HEK293T (cell line): ENCODE results near the gene BHLHE23.

ENCODE experiments used
- ARNT ChIP-seq: fragments of 450-650 bp; IDR thresholded peaks from 2 replicates; pipeline ENCODE4 v1.6.1; 2017; ENCODE audit warnings: mild to moderate bottlenecking
- BHLHE40 ChIP-seq: fragments of 450-650 bp; IDR thresholded peaks from 2 replicates; pipeline ENCODE4 v1.6.1; 2016; ENCODE audit warnings: mild to moderate bottlenecking, moderate library complexity, borderline replicate concordance
- FOXK2 ChIP-seq: fragments of 450-650 bp; IDR thresholded peaks from 2 replicates; pipeline ENCODE4 v1.6.1; 2016; ENCODE audit warnings: mild to moderate bottlenecking
- FOXM1 ChIP-seq: fragments of 450-650 bp; IDR thresholded peaks from 2 replicates; pipeline ENCODE4 v1.6.1; 2017; ENCODE audit warnings: mild to moderate bottlenecking, borderline replicate concordance
- LEF1 ChIP-seq: fragments of 450-650 bp; IDR thresholded peaks from 2 replicates; pipeline ENCODE4 v1.6.1; 2017; ENCODE audit warnings: mild to moderate bottlenecking, borderline replicate concordance
- NFRKB ChIP-seq: fragments of 450-650 bp; IDR thresholded peaks from 2 replicates; pipeline ENCODE4 v1.6.1; 2016; ENCODE audit warnings: mild to moderate bottlenecking, moderate library complexity
- SP1 ChIP-seq: fragments of 450-650 bp; IDR thresholded peaks from 2 replicates; pipeline ENCODE4 v1.6.1; 2017
- TARDBP ChIP-seq: fragments of 450-650 bp; IDR thresholded peaks from 2 replicates; pipeline ENCODE4 v1.6.1; 2016

GRCh38 chr20:63011798-63012197, 5.0 kb upstream of the BHLHE23 start:
- TF ChIP-seq NFRKB (no peak), ARNT (no peak), BHLHE40 (no peak), FOXK2 (no peak), LEF1 (no peak), SP1 (no peak), TARDBP (no peak), FOXM1 (no peak)
